DMS53 (cell line): ENCODE results near the gene LRRN4CL.
A peak's percentile ranks its signal among the peaks of the same experiment; 100 is the strongest.
"Not testable (repeated sequence)": the region's sequence is repeated elsewhere in the genome, so short reads cannot be mapped to it uniquely, and the experiment has no call there.

Experiments
- DNase-seq: peaks from one replicate; lab custom pipeline; 2025; lab: John Stamatoyannopoulos, UW

The LRRN4CL gene

GRCh38 chr11:62676698-62677097 lies 12.6 kb downstream of the LRRN4CL start:
- DNase-seq, result no peak

DNA sequence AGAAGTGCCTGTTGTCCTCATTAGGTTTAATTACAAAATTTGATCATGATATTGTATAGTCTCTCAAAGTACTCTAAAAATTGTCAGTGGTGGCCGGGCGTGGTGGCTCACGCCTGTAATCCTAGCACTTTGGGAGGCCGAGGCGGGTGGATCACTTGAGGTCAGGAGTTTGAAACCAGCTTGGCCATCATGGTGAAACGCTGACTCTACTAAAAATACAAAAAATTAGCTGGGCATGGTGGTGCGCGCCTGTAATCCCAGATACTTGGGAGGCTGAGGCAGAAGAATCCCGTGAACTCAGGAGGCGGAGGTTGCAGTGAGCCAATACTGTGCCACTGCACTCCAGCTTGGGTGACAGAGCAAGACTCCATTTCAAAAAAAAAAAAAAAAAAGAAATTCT lies 13.9 kb downstream of the LRRN4CL start:
- not testable (repeated sequence) for DNase-seq

- no peak for DNase-seq
Measured at GRCh38 chr11:62673196-62673525, 16.2 kb downstream of the LRRN4CL start.

DNA sequence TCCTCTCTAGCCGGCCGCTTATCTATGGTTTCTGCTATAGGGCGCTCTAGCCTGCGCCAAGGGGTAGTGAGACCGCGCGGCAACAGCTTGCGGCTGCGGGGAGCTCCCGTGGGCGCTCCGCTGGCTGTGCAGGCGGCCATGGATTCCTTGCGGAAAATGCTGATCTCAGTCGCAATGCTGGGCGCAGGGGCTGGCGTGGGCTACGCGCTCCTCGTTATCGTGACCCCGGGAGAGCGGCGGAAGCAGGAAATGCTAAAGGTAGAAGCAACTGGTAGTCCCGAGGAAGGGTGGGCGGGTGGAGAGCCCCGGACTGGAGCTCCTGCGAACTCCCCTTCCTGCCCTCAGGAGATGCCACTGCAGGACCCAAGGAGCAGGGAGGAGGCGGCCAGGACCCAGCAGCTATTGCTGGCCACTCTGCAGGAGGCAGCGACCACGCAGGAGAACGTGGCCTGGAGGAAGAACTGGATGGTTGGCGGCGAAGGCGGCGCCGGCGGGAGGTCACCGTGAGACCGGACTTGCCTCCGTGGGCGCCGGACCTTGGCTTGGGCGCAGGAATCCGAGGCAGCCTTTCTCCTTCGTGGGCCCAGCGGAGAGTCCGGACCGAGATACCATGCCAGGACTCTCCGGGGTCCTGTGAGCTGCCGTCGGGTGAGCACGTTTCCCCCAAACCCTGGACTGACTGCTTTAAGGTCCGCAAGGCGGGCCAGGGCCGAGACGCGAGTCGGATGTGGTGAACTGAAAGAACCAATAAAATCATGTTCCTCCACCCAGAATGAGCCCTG lies 17.5 kb downstream of the LRRN4CL start, which contains the start of the genes LBHD1 and UQCC3:
Gene LBHD1, minus strand, starts transcription at position 660 of the 782 bp plus-strand sequence. CDS start 2,236 bp downstream, outside the sequence.
Gene UQCC3, plus strand, starts transcription at position 66 of the 782 bp plus-strand sequence. Its CDS starts 73 bp downstream, at position 139.
- peak; percentile 97 for DNase-seq

- peak; percentile 85 for DNase-seq
Measured at GRCh38 chr11:62671236-62671607, 18.1 kb downstream of the LRRN4CL start.

DNA sequence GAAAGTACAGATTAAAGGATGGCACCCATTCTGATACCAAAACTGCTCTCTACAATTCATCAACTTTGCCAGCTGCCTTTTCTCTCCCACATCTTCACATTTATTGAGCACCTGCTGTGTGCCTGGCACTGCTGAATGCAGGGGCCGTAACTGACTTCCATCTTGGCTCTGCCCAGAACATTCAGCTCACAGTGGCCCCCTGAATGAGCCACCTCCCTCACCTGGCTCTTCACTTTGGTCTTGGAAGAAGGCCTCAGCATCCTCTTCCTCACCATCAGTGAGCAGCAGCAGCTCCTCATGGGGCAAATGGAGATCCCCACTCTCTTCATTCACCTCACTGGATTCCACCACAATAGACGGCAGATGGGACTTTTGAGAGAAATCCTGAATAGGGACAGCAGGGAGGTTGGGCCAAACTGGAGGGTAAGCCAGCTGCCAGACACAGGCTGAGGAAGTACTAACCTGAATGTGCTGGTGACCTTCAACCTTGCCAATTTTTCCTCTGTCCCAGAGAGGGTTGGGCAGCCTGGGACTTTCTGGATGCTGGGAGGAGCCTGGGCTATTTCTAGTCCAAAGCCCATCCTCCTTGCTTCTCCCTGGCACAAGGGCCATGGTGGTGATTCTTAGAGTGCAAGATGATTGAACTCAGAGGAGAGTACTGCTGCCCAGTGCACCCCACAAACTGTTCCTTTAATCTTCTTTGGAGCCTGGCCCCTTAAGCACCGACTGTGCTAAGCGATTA lies 19.7 kb downstream of the LRRN4CL start:
- DNase-seq, result peak; percentile 61

GRCh38 chr11:62667460-62667859 lies 21.9 kb downstream of the LRRN4CL start:
- DNase-seq, result no peak

DNA sequence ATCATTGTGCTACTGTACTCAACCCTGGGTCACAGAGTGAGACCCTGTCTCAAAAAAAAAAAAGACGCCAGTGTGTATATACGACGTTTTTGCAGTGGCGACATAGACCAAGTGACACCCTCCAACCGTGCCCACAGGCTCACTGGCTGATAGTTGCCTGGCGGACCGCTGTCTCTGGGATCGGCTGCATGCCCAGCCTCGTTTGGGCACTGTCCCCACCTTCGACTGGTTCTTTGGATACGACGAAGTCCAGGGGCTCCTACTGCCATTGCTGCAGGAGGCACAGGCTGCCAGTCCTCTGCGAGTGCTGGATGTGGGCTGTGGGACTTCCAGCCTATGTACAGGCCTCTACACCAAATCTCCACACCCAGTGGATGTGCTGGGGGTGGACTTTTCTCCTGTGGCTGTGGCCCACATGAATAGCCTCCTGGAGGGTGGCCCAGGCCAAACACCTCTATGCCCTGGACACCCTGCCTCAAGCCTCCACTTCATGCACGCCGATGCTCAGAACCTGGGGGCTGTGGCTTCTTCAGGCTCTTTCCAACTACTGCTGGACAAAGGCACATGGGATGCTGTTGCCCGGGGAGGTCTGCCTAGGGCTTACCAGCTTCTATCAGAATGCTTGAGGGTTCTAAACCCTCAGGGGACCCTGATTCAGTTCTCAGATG lies 22.9 kb downstream of the LRRN4CL start:
- no peak for DNase-seq

GRCh38 chr11:62665599-62666258 lies 23.6 kb downstream of the LRRN4CL start:
- DNase-seq, result peak; percentile 74

- peak; percentile 96 for DNase-seq
Measured at GRCh38 chr11:62665075-62665598, 24.2 kb downstream of the LRRN4CL start, which contains the start of the genes C11orf98 and CSKMT. Gene C11orf98, minus strand, starts transcription at chr11:62665210. Its CDS starts 41 bp downstream, at chr11:62665169. Gene CSKMT, plus strand, starts transcription at chr11:62665312. Its CDS starts 568 bp downstream, at chr11:62665880.

DNA sequence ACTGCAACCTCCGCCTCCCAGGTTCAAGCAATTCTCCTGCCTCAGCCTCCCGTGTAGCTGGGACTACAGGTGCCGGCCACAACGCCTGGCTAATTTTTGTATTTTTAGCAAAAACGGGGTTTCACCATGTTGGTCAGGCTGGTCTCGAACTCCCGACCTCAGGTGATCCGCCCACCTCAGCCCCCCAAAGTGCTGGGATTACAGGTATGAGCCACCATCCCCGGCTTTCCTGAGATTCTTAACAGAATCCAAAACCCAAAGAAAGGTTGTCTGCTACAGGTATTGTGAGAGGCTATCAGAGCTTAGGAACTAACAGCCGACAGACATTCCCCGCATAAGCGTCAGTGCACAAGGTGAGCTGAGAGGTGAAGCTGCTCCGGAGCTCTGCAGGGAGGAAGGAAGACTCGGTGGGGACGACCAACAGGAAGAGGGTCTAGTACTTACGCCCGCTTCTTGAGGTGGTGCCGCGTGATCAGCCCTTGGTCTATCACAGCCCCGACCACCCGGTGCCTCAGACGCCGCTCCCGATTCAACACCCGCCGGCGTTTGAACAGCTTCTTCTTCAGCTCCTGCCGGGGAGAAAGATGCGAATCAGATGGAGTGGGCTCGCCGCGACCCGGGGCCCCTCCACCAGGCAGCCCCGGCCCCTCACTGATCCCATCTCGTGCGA lies 24.8 kb downstream of the LRRN4CL start:
- peak; percentile 86 for DNase-seq

GRCh38 chr11:62656796-62657429 lies 32.4 kb downstream of the LRRN4CL start:
- DNase-seq, result no peak

GRCh38 chr11:62654297-62654696 lies 35.0 kb downstream of the LRRN4CL start:
- DNase-seq, result no peak

GRCh38 chr11:62652161-62653006 lies 36.9 kb downstream of the LRRN4CL start:
- no peak for DNase-seq

DNA sequence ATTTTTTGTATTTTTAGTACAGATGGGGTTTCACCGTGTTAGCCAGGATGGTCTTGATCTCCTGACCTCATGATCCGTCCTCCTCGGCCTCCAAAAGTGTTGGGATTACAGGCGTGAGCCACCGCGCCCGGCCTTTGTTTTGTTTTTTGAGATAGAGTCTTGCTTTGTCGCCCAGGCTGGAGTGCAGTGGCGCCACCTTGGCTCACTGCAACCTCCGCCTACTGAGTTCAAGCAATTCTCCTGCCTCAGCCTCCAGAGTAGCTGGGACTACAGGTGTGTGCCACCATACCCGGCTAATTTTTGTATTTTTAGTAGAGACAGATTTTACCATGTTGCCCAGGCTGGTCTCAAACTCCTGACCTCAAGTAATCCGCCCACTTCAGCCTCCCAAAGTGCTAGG lies 39.0 kb downstream of the LRRN4CL start:
- DNase-seq, result not testable (repeated sequence)

GRCh38 chr11:62649486-62649885 lies 39.8 kb downstream of the LRRN4CL start:
- DNase-seq, result no peak

GRCh38 chr11:62648967-62649364 lies 40.4 kb downstream of the LRRN4CL start:
- DNase-seq, result no peak

DNA sequence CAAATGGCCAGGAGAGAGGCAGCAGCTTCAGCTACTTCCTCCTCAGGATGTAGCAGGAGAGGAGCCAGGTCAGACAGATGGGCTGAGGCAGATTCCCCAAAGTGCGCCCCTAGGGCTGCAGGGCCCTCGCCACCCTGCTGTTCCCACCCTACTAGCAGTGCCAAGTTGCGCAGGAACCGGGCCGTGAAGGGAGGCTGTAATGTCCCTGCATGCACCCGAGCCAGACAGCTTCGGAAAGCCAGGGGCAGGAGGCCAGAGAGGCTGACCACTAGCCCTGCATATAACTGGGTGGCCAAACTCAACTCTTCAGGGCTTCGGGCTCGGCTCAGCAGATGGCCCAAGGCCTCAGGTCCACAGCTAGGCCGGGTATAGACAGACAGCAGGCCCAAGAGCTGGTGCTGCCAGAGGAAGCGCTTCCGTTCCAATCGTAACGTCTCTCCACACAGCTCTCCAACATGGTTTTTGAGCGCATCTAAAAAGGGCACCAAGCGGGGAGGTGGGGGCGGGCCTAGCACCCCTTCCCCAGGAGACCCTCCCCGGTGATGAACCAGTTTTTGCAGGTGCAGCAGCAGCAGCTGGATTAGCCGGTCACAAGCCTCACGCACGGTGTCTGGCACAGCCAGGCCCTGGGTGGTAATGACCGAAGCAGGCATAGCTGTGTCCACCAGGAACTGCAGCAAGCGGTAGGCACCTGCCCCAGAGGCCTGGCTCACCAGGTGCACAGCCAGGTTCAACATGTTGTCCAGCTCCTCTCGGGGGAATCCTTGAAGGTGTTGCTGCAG lies 41.0 kb downstream of the LRRN4CL start:
- no peak for DNase-seq

- DNase-seq, result no peak
Measured at GRCh38 chr11:62647609-62648005, 41.7 kb downstream of the LRRN4CL start.
